ENCODE data around the gene BBS9. TPM values are rescaled to one million over a fixed set of nuclear protein-coding genes. Genes with fewer than 3 reads are reported as not detected.

The BBS9 gene
- total and polyA plus RNA-seq, 2 of the 4 experiments (the other 2 are of a cell fraction) = 7.9 to 9.5 TPM

DNA sequence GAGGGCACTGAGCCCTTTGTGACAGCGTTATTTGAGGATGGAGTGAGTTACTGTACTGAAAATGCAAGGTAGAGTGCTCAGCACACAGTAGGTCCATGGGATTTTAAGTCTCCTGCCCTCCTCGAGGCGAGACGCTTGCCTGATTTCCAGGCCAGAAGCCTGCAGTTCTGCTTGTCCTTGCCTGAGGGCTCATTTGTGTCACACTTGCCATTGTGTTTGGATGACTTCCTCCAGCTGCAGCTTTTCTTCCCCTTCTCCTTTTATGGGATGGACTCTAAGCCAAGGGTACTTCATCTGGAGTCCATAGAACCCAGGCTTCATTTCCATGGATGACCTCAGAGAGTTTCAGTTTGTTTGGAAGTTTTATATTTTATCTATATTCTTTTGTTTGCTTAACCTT, 471.7 kb downstream of the BBS9 start:
- dilution Hi-C loops (cut with HindIII; ENCODE audit: low sequenced_read_pairs, unreplicated experiment) = no loop called here
- Histone ChIP-seq H3K4ac (ENCODE audit: low read depth, low read length) (no peak overlapping the region), H2AK9ac (replicated peaks; ENCODE audit: low read depth, low read length, poor library complexity) (no peak overlapping the region), H3K14ac (replicated peaks; ENCODE audit: low read depth, low read length) (no peak overlapping the region), H3K36me3 (ENCODE audit: control insufficient read depth, insufficient read depth, low read length) (no peaks in the 10 kb centered on the region), H3K9me1 (ENCODE audit: insufficient read depth, low read length) (no peaks in the 10 kb centered on the region), H2BK20ac (ENCODE audit: low read depth, low read length) (no peak overlapping the region), H2BK120ac (ENCODE audit: low read depth, low read length) (no peak overlapping the region), H3K27ac (ENCODE audit: insufficient read depth, low read length) (no peak overlapping the region), H2AFZ (replicated peaks; ENCODE audit: low read length, poor library complexity) (no peak overlapping the region), H4K8ac (ENCODE audit: low read depth in 2 of 2, low read length in 2 of 2) (no peak overlapping the region), H3K4me2 (ENCODE audit: low read depth, low read length) (no peak overlapping the region), H3K23ac (ENCODE audit: low read depth, low read length) (no peak overlapping the region), H4K91ac (ENCODE audit: insufficient read depth, low read depth, low read length) (no peak overlapping the region), H3K4me3 (ENCODE audit: insufficient read depth, low read depth, low read length) (no peak overlapping the region), H3K18ac (ENCODE audit: low read depth, low read length) (no peak overlapping the region; the same call in 1 of the 2 replicates), H3K79me1 (ENCODE audit: low read depth in 1 of 2, low read length in 2 of 2) (no peaks in the 10 kb centered on the region), H4K20me1 (ENCODE audit: insufficient read depth, low read length) (no peaks in the 10 kb centered on the region), H2BK5ac (ENCODE audit: low read depth, low read length, poor library complexity, severe bottlenecking) (no peak overlapping the region), H3K9ac (ENCODE audit: low read depth, low read length) (no peak overlapping the region), H3K27me3 (ENCODE audit: control insufficient read depth, insufficient read depth, low read length) (no peaks in the 10 kb centered on the region), H2AK5ac (ENCODE audit: low read depth, low read length) (no peak overlapping the region), H3K9me3 (ENCODE audit: control insufficient read depth, insufficient read depth, low read length) (no peaks in the 10 kb centered on the region), H3K56ac (ENCODE audit: extremely low read depth, insufficient read depth, low read length) (no peak overlapping the region), H4K5ac (ENCODE audit: low read depth, low read length) (no peak overlapping the region), H2BK15ac (ENCODE audit: low read depth, low read length) (no peak overlapping the region), H3K4me1 (ENCODE audit: control insufficient read depth, insufficient read depth, low read length) (peaks cover 5% of the 10 kb centered on the region)
- POLR2A ChIA-PET (ENCODE audit: unreplicated experiment) = no interaction called here
- DNase-seq (no peak), ATAC-seq (ENCODE audit: low read depth) (no peak)
- no peak for TF ChIP-seq RFX5 (IDR thresholded peaks at IDR 0.05; ENCODE audit: low read depth, low read length)
- TF ChIP-seq, protein P1, sequence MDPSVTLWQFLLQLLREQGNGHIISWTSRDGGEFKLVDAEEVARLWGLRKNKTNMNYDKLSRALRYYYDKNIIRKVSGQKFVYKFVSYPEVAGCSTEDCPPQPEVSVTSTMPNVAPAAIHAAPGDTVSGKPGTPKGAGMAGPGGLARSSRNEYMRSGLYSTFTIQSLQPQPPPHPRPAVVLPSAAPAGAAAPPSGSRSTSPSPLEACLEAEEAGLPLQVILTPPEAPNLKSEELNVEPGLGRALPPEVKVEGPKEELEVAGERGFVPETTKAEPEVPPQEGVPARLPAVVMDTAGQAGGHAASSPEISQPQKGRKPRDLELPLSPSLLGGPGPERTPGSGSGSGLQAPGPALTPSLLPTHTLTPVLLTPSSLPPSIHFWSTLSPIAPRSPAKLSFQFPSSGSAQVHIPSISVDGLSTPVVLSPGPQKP (IDR thresholded peaks at IDR 0.05; ENCODE audit: borderline replicate concordance, low read depth, low read length) = no peak
- CTCF ChIA-PET = no interaction called here
- in situ Hi-C loops (cut with MboI; ENCODE audit: low sequenced_read_pairs) = no loop called here
- intact Hi-C loops (cut with micrococcal nuclease) = no loop called here
- BruUV-seq (replicated peaks) = no TSS peak
- 60% methylated on average over 1 of the region's 4 CpGs; no CpG with 5 or more reads in 1 of the 2 experiments for WGBS, 2 experiments (ENCODE audit: extremely low coverage in 2 of 2, insufficient read length in 1 of 2)
